ENCODE data around the gene NOX3. TPM values are rescaled to one million over a fixed set of nuclear protein-coding genes. Genes with fewer than 3 reads are reported as not detected.

Gene NOX3
- total and polyA plus RNA-seq, 10 of the 15 experiments (the other 5 are each of a cell fraction or from before 2014, with no cell fraction given): not detected

- DNase-seq (ENCODE audit: low read depth, low spot score): no peak
- CTCF ChIA-PET: no interaction called here
- SMC1A ChIA-PET (ENCODE audit: uncharacterized antibody, unreplicated experiment): no interaction called here
- intact Hi-C loops (cut with micrococcal nuclease; ENCODE audit: unreplicated experiment) (no loop called here), in situ Hi-C loops (cut with MboI) (no loop called here)
- no peaks in the 10 kb centered on the region for H3K9me3 ChIP-seq (replicated peaks; ENCODE audit: control insufficient read depth, insufficient read depth, low read length)
- RAD21 ChIA-PET (ENCODE audit: unreplicated experiment): no interaction called here
- H3K27me3 ChIP-seq (replicated peaks in 1 of 2; ENCODE audit: control insufficient read depth in 2 of 2, insufficient read depth in 2 of 2, low read length in 1 of 2): no peaks in the 10 kb centered on the region
- BruUV-seq (replicated peaks): no TSS peak
- no peak overlapping the region for H2AFZ ChIP-seq (ENCODE audit: control insufficient read depth, low read depth, low read length)
- H3K4me1 ChIP-seq (ENCODE audit: control insufficient read depth, insufficient read depth, low read length): peaks cover 3% of the 10 kb centered on the region; the same call in 1 of the 2 replicates
- H3K36me3 ChIP-seq (ENCODE audit: control insufficient read depth in 2 of 2, insufficient read depth in 2 of 2, low read length in 1 of 2): no peaks in the 10 kb centered on the region
- no peak overlapping the region for H3K9ac ChIP-seq (ENCODE audit: control insufficient read depth, insufficient read depth, low read length)
- no peak for FAIRE-seq
- no peak for ATAC-seq
- H3K4me2 ChIP-seq (ENCODE audit: control insufficient read depth, insufficient read depth): no peak overlapping the region
- no peak overlapping the region for H3K27ac ChIP-seq (ENCODE audit: control insufficient read depth, insufficient read depth)
- TF ChIP-seq KLF5 (IDR thresholded peaks at IDR 0.05; ENCODE audit: partially characterized antibody) (no peak), FOS (IDR thresholded peaks at IDR 0.05; ENCODE audit: borderline replicate concordance, extremely low read depth, insufficient read length) (no peak), BHLHE40 (IDR thresholded peaks at IDR 0.05; ENCODE audit: borderline replicate concordance in 1 of 2, low read depth in 2 of 2, low read length in 1 of 2) (no peak), MYB (IDR thresholded peaks at IDR 0.05; ENCODE audit: borderline replicate concordance, low read depth, low read length) (no peak), CBFB (IDR thresholded peaks at IDR 0.05; ENCODE audit: low read depth) (no peak), WRNIP1 (IDR thresholded peaks at IDR 0.05; ENCODE audit: borderline replicate concordance, low read depth, low read length) (no peak), CEBPB (IDR thresholded peaks at IDR 0.05; ENCODE audit: borderline replicate concordance in 1 of 2, low read depth in 2 of 2, low read length in 2 of 2) (no peak), RAD21 (IDR thresholded peaks at IDR 0.05; ENCODE audit: insufficient read depth, low read depth, low read length) (no peak), ZBTB33 (IDR thresholded peaks at IDR 0.05) (no peak), LARP7 (IDR thresholded peaks at IDR 0.05) (no peak), KDM1A (IDR thresholded peaks at IDR 0.05; ENCODE audit: borderline replicate concordance) (no peak), NR2C2 (IDR thresholded peaks at IDR 0.05; ENCODE audit: borderline replicate concordance, control insufficient read depth, insufficient read length, low read depth) (no peak), ZNF274 (IDR thresholded peaks at IDR 0.05; ENCODE audit: insufficient read depth, insufficient read length) (no peak)
- POLR2A ChIA-PET: no interaction called here
- 42% methylated on average over 1 of the region's 1 CpG for WGBS (ENCODE audit: insufficient coverage, insufficient replicate concordance, low lambda C conversion rate, missing lambda C conversion rate)
- H3K79me2 ChIP-seq (ENCODE audit: control insufficient read depth, insufficient read depth, low read length): no peaks in the 10 kb centered on the region
- no peak overlapping the region for H3K4me3 ChIP-seq
- H4K20me1 ChIP-seq (ENCODE audit: control insufficient read depth, insufficient read depth): no peaks in the 10 kb centered on the region
Measured at GRCh38 chr6:155502393-155502792, 46.8 kb upstream of the NOX3 start.
